ENCODE measurements around the gene P2RY8.
A peak's percentile ranks its signal among the peaks of the same experiment; 100 is the strongest.
"Not testable (repeated sequence)": the region's sequence is repeated elsewhere in the genome, so short reads cannot be mapped to it uniquely, and the experiment has no call there.

P2RY8 gene

GRCh38 chrX:1542994-1543725, 6.2 kb upstream of the P2RY8 start:
- no peak for DNase-seq

- not testable (repeated sequence) for DNase-seq
These were observed 2.2 kb upstream of the P2RY8 start for GRCh38 chrX:1539146-1539545.

DNA sequence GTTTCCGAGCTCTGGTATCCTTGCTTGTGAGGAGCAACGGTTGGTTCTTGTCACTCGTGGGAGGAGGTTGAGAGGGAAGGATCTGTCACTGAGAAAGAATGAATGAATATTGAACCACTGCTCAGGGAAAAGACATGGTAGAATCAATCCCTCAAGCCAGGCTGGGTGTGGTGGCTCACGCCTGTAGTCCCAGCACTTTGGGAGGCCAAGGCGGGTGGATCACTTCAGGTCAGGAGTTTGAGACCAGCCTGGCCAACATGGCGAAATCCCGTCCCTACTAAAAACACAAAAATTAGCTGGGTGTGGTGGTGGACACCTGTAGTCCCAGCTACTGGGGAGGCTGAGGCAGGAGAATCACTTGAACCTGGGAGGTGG, 718 bp upstream of the P2RY8 start:
- DNase-seq: not testable (repeated sequence)

DNA sequence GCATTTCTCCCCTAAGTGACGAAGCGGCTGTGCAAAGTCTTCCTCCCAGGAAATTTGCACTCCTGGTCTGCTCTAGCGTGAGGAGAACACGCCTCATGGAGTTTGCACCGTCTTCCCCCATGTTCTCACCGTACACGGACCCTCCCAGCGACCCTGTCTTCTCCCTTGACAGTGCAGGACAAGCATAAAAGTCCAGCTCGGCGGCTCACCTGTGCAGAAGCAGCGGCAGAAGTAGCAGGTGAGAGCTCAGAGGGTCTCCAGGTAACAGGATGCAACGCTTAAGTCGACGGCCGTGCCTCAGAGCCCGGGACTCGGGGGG, 314 bp downstream of the P2RY8 start:
- DNase-seq: no peak

GRCh38 chrX:1535241-1536041, 1.5 kb downstream of the P2RY8 start:
- peak; percentile 74 for DNase-seq

GRCh38 chrX:1534301-1535168, 2.5 kb downstream of the P2RY8 start:
- DNase-seq: peak; percentile 50

- no peak for DNase-seq
These were observed 3.9 kb downstream of the P2RY8 start for GRCh38 chrX:1533058-1533457.

DNA sequence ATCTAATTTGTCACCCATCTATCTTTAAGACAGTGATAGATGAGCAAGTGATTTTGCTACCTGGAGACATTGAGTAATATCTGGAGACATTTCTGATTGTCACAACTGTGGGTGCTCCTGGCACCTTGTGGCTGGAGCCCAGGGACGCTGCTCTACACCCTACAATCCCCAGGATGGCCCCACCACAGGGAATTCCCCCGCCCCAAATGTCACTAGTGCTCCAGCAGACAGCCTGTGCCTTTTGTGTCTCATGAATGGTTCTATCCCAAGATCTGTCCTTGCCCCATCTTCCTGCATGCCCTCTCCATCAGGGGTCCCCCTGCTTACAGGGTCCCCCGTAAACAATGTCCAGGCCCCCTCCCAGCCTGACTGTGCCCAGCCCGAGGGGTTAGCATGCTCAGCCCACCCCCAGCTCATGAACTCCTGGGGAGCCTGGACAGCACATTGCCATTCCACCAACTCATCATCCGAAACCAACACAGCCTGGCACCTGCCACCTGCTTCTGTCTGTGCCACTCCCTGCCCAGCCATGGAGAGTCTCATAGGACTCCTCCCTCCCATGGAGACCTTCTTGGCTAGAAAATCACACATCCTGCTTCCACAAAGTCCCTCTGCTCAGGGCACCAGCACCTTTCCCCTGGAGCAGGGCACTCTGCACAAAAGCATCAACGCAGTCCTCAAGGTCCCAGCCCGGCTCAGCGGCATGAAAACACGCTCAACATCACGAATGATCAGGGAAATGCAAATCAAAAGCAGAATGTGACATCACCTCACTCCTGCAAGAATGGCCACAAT, 5.7 kb downstream of the P2RY8 start:
- DNase-seq: peak; percentile 55

DNA sequence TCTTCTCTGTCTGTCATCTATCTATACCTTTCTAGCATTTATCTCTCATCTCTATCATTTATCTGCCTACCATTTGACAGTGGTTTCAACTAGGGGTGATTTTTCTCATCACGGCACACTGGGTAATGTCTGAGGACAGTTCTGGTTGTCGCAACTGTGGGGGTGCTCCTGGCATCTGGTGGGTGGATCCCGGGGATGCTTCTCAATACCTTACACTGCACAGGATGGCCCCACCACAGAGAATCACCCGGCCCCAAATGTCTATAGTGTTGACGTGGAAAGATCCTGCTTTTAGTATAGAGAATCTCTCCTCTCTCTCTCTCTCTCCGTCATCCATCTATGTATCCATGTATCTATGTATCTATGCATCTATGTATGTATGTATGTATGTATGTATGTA, 7.2 kb downstream of the P2RY8 start:
- peak; percentile 30 for DNase-seq

GRCh38 chrX:1529328-1529727, 7.7 kb downstream of the P2RY8 start:
- DNase-seq: no peak

GRCh38 chrX:1528884-1529203, 8.1 kb downstream of the P2RY8 start:
- no peak for DNase-seq

GRCh38 chrX:1528186-1528883, 8.7 kb downstream of the P2RY8 start:
- DNase-seq: peak; percentile 83

DNA sequence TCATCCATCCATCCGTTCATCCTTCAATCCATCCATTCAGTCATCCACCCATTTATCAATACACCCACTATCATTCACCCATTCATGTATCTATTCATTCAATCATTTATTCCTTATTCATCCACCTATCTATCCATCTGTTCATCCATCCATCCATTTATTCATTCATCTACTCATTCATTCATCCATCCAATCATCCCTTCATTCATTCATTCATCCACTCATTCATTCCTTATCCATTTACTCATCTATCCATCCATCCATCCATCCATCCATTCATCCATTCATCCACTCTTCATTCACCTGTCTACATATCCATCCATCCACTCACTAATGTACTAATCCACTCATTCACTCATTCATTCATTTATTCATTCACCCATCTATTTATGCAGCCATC, 9.5 kb downstream of the P2RY8 start:
- DNase-seq: no peak

DNA sequence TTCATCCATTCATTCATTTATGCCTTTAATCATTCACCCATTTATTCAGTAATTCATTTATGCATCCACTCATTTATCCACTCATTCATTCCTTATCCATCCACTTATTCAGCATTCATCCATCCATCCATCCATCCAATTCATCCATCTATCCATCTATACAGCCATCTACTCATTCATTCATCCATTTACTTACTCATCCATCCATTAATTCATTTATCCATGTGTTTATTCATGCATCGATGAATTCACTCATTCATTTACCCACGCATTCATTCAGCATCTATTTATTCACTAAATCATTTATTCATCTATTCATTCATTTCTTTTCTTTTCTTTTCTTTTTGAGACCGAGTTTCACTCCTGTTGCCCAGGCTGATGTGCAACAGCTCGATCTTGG, 10.4 kb downstream of the P2RY8 start:
- DNase-seq: no peak

- no peak for DNase-seq
These were observed 11.2 kb downstream of the P2RY8 start for GRCh38 chrX:1525583-1526355.

- DNase-seq: no peak
These were observed 12.0 kb downstream of the P2RY8 start for GRCh38 chrX:1524874-1525582.

- DNase-seq: not testable (repeated sequence)
These were observed 14.1 kb downstream of the P2RY8 start for GRCh38 chrX:1522905-1523304.

GRCh38 chrX:1521459-1521956, 15.5 kb downstream of the P2RY8 start:
- peak; percentile 80 for DNase-seq

DNA sequence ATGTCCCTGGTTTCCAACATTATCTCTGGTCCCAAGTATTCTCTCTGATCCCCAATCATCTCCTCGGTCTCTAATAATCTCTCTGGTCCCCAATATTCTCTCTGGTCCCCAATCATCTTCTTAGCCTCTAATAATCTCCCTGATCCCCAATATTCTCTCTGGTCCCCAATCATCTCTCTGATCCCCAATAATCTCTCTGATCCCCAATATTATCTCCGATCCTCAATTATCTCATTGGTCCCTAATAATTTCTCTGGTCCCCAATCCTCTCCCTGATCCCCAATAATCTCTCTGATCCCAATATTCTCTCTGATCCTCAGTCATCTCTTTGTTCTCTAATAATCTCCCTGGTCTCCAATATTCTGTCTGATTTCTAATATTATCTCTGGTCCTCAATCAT, 16.6 kb downstream of the P2RY8 start:
- no peak for DNase-seq

GRCh38 chrX:1519022-1519497, 17.9 kb downstream of the P2RY8 start:
- no peak for DNase-seq

Measured in activated CD4-positive, alpha-beta T cell treated with anti-CD3 and anti-CD28 coated beads, Interleukin-2, amount 50 U/mL, for 16 hours (primary cell).